Neutrophil (primary cell): ENCODE results near the gene ANO10.
"Not testable (repeated sequence)": the region's sequence is repeated elsewhere in the genome, so short reads cannot be mapped to it uniquely, and the experiment has no call there.

Experiments used
- H3K27ac ChIP-seq: fragments of 200-600 bp; sonication (generic); 2 replicates; pipeline ENCODE4 v1.5.1; 2016; ENCODE audit warnings: mild to moderate bottlenecking, moderate library complexity
- H3K27me3 ChIP-seq: fragments of 200-600 bp; sonication (generic); 2 replicates; pipeline ENCODE4 v1.6.0; 2016; ENCODE audit warnings: mild to moderate bottlenecking
- H3K36me3 ChIP-seq: fragments of 200-600 bp; sonication (generic); 2 replicates; pipeline ENCODE4 v1.5.1; 2017
- H3K4me1 ChIP-seq, 2 experiments: fragments of 200-600 bp in 1 of 2; sonication (generic) in 1 of 2; 1 replicate in 1 of 2; 2 replicates in 1 of 2; pipeline versions ENCODE4 v1.5.1 to v1.6.1; 2013 to 2016; ENCODE audit warnings: low read depth in 1 of 2, low read length in 1 of 2, mild to moderate bottlenecking in 1 of 2, moderate library complexity in 1 of 2; ENCODE audit not compliant: control insufficient read depth in 1 of 2, insufficient read depth in 1 of 2
- H3K4me3 ChIP-seq, 2 experiments: fragments of 200-600 bp in 1 of 2; sonication (generic) in 1 of 2; 1 replicate in 1 of 2; 2 replicates in 1 of 2; pipeline ENCODE4 v1.5.1; 2013 to 2016; ENCODE audit warnings: low read depth in 1 of 2, low read length in 1 of 2, mild to moderate bottlenecking in 1 of 2, moderate library complexity in 1 of 2
- H3K9me3 ChIP-seq: fragments of 200-600 bp; sonication (generic); 2 replicates; pipeline ENCODE4 v1.5.1; 2016
- TF ChIP-seq, protein P1 (sequence below): fragments of 200-600 bp; sonication (generic); IDR thresholded peaks from 2 replicates; pipeline ENCODE4 v1.5.1; 2016; ENCODE audit warnings: antibody characterized with exemption

The ANO10 gene

DNA sequence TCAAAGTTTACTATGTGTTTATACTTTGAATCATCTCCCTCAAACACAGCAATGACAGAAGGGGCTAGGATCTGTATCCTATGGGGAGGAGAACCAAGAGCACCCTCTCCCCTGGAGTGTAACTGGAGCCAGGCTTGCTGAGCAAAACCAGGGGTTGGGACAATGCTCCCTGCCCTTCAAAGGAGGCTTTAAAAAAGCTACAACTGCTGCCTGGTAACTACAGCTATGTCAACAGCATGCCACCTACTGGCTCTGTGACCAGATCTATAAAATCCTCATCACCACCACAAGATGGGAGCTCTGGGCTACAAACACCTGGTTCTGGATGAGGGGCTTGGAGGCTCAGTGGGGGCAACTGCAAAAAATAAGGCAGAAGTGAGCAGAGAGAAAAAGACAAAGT, 61.9 kb downstream of the ANO10 start:
- no peaks in the 10 kb centered on the region for H3K27me3 ChIP-seq
- H3K9me3 ChIP-seq = no peaks in the 10 kb centered on the region
- H3K4me1 ChIP-seq = peaks cover 34 to 41% of the 10 kb centered on the region in 2 experiments
- no peak overlapping the region for H3K4me3 ChIP-seq
- H3K36me3 ChIP-seq = no peaks in the 10 kb centered on the region
- peak overlapping the region; percentile 74 for H3K27ac ChIP-seq
- TF ChIP-seq, protein P1, sequence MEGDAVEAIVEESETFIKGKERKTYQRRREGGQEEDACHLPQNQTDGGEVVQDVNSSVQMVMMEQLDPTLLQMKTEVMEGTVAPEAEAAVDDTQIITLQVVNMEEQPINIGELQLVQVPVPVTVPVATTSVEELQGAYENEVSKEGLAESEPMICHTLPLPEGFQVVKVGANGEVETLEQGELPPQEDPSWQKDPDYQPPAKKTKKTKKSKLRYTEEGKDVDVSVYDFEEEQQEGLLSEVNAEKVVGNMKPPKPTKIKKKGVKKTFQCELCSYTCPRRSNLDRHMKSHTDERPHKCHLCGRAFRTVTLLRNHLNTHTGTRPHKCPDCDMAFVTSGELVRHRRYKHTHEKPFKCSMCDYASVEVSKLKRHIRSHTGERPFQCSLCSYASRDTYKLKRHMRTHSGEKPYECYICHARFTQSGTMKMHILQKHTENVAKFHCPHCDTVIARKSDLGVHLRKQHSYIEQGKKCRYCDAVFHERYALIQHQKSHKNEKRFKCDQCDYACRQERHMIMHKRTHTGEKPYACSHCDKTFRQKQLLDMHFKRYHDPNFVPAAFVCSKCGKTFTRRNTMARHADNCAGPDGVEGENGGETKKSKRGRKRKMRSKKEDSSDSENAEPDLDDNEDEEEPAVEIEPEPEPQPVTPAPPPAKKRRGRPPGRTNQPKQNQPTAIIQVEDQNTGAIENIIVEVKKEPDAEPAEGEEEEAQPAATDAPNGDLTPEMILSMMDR = no peak

DNA sequence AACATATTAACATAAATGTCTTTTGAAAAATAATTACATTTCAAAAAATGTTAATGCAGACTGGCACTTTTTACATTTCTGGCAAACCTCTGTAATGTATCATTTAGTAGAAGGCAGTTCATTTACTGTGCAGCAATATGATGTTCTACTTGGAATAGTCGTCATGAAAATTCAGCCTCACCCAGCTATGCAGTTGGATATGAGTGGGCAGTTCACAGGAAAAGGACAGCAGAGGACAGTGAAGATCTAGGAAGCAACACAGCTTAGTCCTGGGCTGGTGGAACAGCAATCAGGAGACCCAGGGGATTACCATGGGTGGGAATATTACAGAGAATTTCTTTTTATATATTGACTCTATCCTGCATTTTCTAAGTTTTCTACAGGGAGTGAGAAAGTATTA, 63.6 kb downstream of the ANO10 start:
- Histone ChIP-seq H3K4me1 (peaks cover 35 to 41% of the 10 kb centered on the region in 2 experiments), H3K27ac (no peak overlapping the region), H3K9me3 (no peaks in the 10 kb centered on the region), H3K27me3 (no peaks in the 10 kb centered on the region), H3K36me3 (no peaks in the 10 kb centered on the region), H3K4me3 (no peak overlapping the region)
- TF ChIP-seq, protein P1 = no peak

DNA sequence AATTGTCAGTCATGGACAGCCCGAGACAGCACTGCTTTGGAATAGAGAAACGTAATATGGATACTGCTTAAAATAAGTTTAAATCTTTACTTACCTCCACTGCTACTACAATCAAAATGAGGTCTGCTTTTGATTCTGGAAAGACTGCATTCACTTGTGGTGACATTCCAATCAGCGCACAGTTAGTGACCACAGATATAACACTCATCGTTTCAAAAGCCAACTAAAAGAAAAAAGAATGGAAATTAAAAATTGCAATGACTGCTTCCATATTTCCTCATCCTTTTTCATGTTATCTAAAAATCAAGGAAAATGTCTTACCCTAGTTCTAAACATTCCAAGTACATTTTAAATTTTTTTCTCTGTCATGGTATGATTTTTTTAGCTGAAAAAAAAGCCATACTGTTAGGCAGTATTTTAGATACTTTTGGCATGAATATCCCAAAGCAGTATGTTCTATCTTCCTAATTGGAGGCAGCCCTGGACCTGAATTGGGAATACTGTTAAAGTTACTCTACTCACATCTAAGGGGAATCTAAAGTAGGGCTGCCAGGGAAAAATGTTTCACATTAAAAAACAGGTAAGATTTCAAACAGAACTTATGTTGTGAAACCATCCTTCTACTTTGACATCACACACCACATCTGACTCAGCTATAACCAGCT, 72.1 kb downstream of the ANO10 start:
- peak overlapping the region; percentile 86 for H3K27ac ChIP-seq
- peak overlapping the region in 1 of 2 experiments; percentile 14 for H3K4me3 ChIP-seq
- TF ChIP-seq, protein P1 = no peak
- no peaks in the 10 kb centered on the region for H3K27me3 ChIP-seq
- H3K4me1 ChIP-seq = peaks cover 52 to 59% of the 10 kb centered on the region in 2 experiments
- H3K36me3 ChIP-seq = no peaks in the 10 kb centered on the region
- no peaks in the 10 kb centered on the region for H3K9me3 ChIP-seq

DNA sequence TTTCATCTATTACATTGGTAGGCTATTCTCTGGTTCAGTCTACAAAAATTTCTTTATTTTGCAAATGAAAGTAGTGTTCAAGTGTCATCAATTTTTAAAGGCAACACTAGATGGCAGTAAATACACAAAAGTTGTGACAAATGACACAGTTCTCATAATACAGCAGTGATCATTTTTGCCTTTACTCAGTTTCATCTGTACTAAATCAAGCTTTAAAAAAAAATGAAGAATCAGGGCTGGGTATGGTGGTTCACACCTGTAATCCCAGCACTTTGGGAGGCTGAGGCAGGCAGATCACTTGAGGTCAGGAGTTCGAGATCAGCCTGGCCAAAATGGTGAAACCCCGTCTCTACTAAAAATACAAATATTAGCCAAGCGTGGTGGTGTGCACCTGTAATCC, 77.5 kb downstream of the ANO10 start:
- H3K36me3 ChIP-seq, H3K4me3 ChIP-seq, H3K9me3 ChIP-seq, H3K27me3 ChIP-seq: not testable (repeated sequence)
- peak overlapping the region; percentile 3 for H3K27ac ChIP-seq
- peaks cover 72 to 79% of the 10 kb centered on the region in 2 experiments for H3K4me1 ChIP-seq
- TF ChIP-seq, protein P1 = peak; percentile 70

DNA sequence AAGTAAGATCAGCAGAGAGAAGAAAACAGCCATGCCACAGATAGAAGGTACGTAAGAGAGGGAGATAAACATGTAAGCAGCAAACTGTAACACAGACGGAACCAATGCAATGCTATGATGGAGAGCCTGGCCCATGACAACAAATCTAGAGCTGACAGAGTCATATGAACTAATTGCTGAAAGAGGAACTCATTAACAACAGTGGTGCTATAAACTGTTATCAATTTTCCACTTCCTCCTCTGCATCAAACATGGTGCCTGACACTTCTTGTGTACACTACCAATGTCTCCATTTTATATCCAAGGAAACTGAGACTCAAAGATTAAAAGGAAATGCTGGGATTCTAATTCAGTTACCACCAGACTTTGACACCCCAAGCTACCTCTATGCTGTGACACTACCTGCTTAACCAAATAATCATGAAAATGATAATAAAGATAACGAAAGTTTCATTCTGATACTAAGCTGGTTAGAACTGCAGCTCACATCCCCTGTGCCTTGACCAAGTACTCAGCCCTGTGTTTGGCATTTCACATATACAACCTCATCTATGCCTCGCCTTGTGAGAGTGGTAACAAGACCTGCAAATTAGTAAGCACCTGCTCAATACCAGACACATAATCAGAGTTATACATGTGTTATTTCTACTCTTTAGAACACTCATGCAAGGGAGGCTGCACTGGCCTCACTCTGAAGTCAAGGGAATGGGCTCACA, 79.3 kb downstream of the ANO10 start:
- H3K27me3 ChIP-seq = no peaks in the 10 kb centered on the region
- H3K36me3 ChIP-seq = no peaks in the 10 kb centered on the region
- H3K27ac ChIP-seq = peak overlapping the region; percentile 55
- TF ChIP-seq, protein P1 = no peak
- H3K4me1 ChIP-seq = peaks cover 55 to 62% of the 10 kb centered on the region in 2 experiments
- no peak overlapping the region for H3K4me3 ChIP-seq
- no peaks in the 10 kb centered on the region for H3K9me3 ChIP-seq
